HepG2 (cell line): Measurements from ENCODE around the gene INO80B. TPM values are rescaled to one million over a fixed set of nuclear protein-coding genes. Genes with fewer than 3 reads are reported as not detected.

ENCODE experiments used
- DNMT1 ChIP-seq: sonication (generic); formaldehyde crosslinking; IDR thresholded peaks from 2 replicates; pipeline ENCODE4 v1.5.1; 2020; ENCODE audit warnings: mild to moderate bottlenecking, missing genetic modification reagents
- ERF ChIP-seq: IDR thresholded peaks from 2 replicates; pipeline ENCODE4 v1.6.1; 2018; ENCODE audit warnings: missing biosample characterization, missing genetic modification reagents
- FOXA1 ChIP-seq, 2 experiments: fragments of 450-650 bp in 1 of 2; sonication (generic) in 1 of 2; formaldehyde crosslinking in 1 of 2; IDR thresholded peaks; 2 replicates each; pipeline versions ENCODE4 v1.4.0 to v1.6.1; 2016 to 2020; ENCODE audit warnings: missing genetic modification reagents in 1 of 2
- GABPB1 ChIP-seq: IDR thresholded peaks from 2 replicates; pipeline ENCODE4 v1.6.1; 2016; ENCODE audit warnings: mild to moderate bottlenecking, missing genetic modification reagents, moderate library complexity, missing compliant biosample characterization
- HMG20A ChIP-seq: IDR thresholded peaks from 2 replicates; pipeline ENCODE4 v1.6.1; 2016; ENCODE audit warnings: borderline replicate concordance
- PHB2 ChIP-seq: fragments of 450-650 bp; IDR thresholded peaks from 2 replicates; pipeline ENCODE4 v1.6.1; 2018; ENCODE audit not compliant: partially characterized antibody
- RBAK ChIP-seq: sonication (generic); formaldehyde crosslinking; IDR thresholded peaks from 2 replicates; pipeline ENCODE4 v1.5.1; 2020; ENCODE audit warnings: mild to moderate bottlenecking, missing genetic modification reagents
- SETDB1 ChIP-seq: sonication (generic); formaldehyde crosslinking; IDR thresholded peaks from 2 replicates; pipeline ENCODE4 v1.5.1; 2020; ENCODE audit warnings: missing genetic modification reagents, mild to moderate bottlenecking, borderline replicate concordance
- SOX5 ChIP-seq: IDR thresholded peaks from 2 replicates; pipeline ENCODE4 v1.6.1; 2016; ENCODE audit warnings: borderline replicate concordance
- ZKSCAN8 ChIP-seq: IDR thresholded peaks from 2 replicates; pipeline ENCODE4 v1.6.1; 2016; ENCODE audit warnings: borderline replicate concordance, missing genetic modification reagents, missing compliant biosample characterization
- ZMAT3 ChIP-seq: sonication (generic); formaldehyde crosslinking; conservative IDR thresholded peaks from 2 replicates; pipeline ENCODE4 v1.7.0; 2021; ENCODE audit warnings: missing genetic modification reagents
- ZNF17 ChIP-seq: sonication (generic); formaldehyde crosslinking; IDR thresholded peaks from 2 replicates; pipeline ENCODE4 v1.5.0; 2020; ENCODE audit warnings: mild to moderate bottlenecking, missing genetic modification reagents
- ZNF773 ChIP-seq: sonication (generic); formaldehyde crosslinking; IDR thresholded peaks from 2 replicates; pipeline ENCODE4 v1.4.0; 2020; ENCODE audit warnings: missing genetic modification reagents, borderline replicate concordance
- ZNF879 ChIP-seq: sonication (generic); formaldehyde crosslinking; IDR thresholded peaks from 2 replicates; pipeline ENCODE4 v1.8.1; 2023; ENCODE audit warnings: missing genetic modification reagents
- polyA plus RNA-seq, 8 experiments: library from polyadenylated mRNA; depleted of rRNA in 3 of 8; stranded (reverse) in 7 of 8; unstranded in 1 of 8; fragments of >200 nt; fragmentation: Illumina TruSeq in 4 of 8; extraction: Trizol in 4 of 8; gene quantifications; 2 replicates each; pipeline versions ENCODE4 v1.2.1 to v1.2.3, GENCODE V29; 2011 to 2016; ENCODE audit warnings: low read depth in 4 of 8, missing spikeins in 1 of 8, mixed read lengths in 1 of 8; ENCODE audit not compliant: insufficient read depth in 1 of 8
- total RNA-seq, 5 experiments: library from RNA; depleted of rRNA; stranded (reverse); fragments of >200 nt; fragmentation: Illumina TruSeq; extraction: Trizol; gene quantifications; 2 replicates each; pipeline ENCODE4 v1.2.3, GENCODE V29; 2016; ENCODE audit warnings: low read depth in 1 of 5
- TF ChIP-seq, protein P1 (sequence below): sonication (generic); formaldehyde crosslinking; IDR thresholded peaks from 2 replicates; pipeline ENCODE4 v1.4.0; 2020; ENCODE audit warnings: missing genetic modification reagents
- TF ChIP-seq, protein P2 (sequence below): sonication (generic); formaldehyde crosslinking; IDR thresholded peaks from 2 replicates; pipeline ENCODE4 v1.8.1; 2023; ENCODE audit warnings: missing genetic modification reagents, mild to moderate bottlenecking, borderline replicate concordance
- TF ChIP-seq, protein P3 (sequence below): sonication (generic); formaldehyde crosslinking; IDR thresholded peaks from 2 replicates; pipeline ENCODE4 v1.8.1; 2023; ENCODE audit warnings: mild to moderate bottlenecking, moderate library complexity, missing genetic modification reagents
- TF ChIP-seq, protein P4 (sequence below): sonication (generic); formaldehyde crosslinking; IDR thresholded peaks from 2 replicates; pipeline ENCODE4 v1.4.0; 2020; ENCODE audit warnings: missing genetic modification reagents
- TF ChIP-seq, protein P5 (sequence below): sonication (generic); formaldehyde crosslinking; IDR thresholded peaks from 2 replicates; pipeline ENCODE4 v1.5.0; 2020; ENCODE audit warnings: missing genetic modification reagents

Gene INO80B
- total and polyA plus RNA-seq, 2 of the 13 experiments (the other 11 are each of a cell fraction or from before 2014, with no cell fraction given) = 6.2 to 14.5 TPM

DNA sequence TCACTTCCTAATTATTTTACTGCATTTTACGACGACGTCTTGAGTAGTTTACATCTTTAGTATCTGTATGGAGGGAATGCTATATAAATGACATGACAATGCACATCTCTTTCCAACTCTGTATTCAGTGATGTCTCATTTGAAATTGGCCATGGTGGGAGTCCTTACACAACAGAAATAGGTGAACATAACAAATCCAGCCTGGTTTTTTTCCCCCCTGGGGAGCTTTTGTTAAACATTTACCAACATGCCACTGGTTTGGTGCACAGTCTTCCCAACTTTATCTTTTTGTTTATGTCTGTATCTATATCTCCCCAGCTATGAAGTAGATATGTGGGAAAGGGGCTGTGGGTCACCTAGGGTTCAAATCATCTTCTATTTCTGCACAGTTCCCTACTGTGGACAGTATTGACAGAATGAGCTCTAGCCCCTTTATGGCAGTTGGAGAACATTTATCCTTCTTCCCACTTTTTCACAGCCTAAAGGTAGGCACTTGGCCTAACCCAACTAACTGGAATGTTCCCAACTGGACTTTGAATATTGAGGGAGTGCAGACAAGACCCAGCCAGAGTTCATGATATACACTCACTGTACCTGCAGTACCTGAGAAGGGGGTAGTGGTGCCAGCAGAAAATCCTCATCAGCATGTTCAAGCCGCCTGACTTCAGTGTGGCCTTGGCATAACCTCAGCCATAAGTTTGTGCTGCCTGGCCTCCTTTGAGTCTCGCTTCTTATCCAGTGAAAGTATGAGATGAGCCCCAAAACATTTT lies 7.5 kb upstream of the INO80B start (continued):
- TF ChIP-seq, protein P1, sequence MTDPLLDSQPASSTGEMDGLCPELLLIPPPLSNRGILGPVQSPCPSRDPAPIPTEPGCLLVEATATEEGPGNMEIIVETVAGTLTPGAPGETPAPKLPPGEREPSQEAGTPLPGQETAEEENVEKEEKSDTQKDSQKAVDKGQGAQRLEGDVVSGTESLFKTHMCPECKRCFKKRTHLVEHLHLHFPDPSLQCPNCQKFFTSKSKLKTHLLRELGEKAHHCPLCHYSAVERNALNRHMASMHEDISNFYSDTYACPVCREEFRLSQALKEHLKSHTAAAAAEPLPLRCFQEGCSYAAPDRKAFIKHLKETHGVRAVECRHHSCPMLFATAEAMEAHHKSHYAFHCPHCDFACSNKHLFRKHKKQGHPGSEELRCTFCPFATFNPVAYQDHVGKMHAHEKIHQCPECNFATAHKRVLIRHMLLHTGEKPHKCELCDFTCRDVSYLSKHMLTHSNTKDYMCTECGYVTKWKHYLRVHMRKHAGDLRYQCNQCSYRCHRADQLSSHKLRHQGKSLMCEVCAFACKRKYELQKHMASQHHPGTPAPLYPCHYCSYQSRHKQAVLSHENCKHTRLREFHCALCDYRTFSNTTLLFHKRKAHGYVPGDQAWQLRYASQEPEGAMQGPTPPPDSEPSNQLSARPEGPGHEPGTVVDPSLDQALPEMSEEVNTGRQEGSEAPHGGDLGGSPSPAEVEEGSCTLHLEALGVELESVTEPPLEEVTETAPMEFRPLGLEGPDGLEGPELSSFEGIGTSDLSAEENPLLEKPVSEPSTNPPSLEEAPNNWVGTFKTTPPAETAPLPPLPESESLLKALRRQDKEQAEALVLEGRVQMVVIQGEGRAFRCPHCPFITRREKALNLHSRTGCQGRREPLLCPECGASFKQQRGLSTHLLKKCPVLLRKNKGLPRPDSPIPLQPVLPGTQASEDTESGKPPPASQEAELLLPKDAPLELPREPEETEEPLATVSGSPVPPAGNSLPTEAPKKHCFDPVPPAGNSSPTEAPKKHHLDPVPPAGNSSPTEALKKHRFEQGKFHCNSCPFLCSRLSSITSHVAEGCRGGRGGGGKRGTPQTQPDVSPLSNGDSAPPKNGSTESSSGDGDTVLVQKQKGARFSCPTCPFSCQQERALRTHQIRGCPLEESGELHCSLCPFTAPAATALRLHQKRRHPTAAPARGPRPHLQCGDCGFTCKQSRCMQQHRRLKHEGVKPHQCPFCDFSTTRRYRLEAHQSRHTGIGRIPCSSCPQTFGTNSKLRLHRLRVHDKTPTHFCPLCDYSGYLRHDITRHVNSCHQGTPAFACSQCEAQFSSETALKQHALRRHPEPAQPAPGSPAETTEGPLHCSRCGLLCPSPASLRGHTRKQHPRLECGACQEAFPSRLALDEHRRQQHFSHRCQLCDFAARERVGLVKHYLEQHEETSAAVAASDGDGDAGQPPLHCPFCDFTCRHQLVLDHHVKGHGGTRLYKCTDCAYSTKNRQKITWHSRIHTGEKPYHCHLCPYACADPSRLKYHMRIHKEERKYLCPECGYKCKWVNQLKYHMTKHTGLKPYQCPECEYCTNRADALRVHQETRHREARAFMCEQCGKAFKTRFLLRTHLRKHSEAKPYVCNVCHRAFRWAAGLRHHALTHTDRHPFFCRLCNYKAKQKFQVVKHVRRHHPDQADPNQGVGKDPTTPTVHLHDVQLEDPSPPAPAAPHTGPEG (CRISPR knock-in tag) = no peak
- TF ChIP-seq GABPB1 (no peak), ZNF879 (CRISPR knock-in tag) (no peak), PHB2 (no peak), SETDB1 (CRISPR knock-in tag) (no peak), HMG20A (peak; percentile 62), FOXA1 (IDR thresholded peaks at IDR 0.05) (no peak), FOXA1 (CRISPR knock-in tag; IDR thresholded peaks at IDR 0.05) (no peak), ZMAT3 (CRISPR knock-in tag) (0 out of 2 replicates have a peak, but pooled peaks have one; percentile 34), RBAK (CRISPR knock-in tag) (no peak), ZNF17 (CRISPR knock-in tag) (no peak), DNMT1 (0 out of 2 replicates have a peak, but pooled peaks have one; percentile 23), ZKSCAN8 (peak; percentile 34; the same call in 1 of the 2 replicates), SOX5 (CRISPR knock-in tag) (peak; percentile 44; the same call in 1 of the 2 replicates), ZNF773 (CRISPR knock-in tag) (no peak), ERF (CRISPR knock-in tag) (peak; percentile 45; the same call in 1 of the 2 replicates)
- TF ChIP-seq, protein P2, sequence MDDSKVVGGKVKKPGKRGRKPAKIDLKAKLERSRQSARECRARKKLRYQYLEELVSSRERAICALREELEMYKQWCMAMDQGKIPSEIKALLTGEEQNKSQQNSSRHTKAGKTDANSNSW = no peak
- TF ChIP-seq, protein P3, sequence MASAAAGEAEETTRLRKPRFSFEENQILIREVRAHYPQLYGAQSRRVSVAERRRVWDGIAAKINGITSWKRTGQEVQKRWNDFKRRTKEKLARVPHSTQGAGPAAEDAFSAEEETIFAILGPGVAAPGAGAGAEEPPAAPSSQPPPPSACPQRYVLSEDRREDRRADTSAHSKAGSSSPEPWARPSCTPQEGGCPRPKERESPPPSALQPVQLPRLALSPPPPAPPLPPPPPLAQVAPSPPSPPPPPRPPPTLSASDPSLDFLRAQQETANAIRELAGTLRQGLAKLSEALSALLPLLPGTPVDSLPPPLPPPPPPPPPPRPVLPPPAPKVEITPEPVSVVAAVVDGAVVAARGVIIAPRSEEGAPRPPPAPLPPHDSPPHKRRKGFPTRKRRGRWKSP (CRISPR knock-in tag) = no peak
- TF ChIP-seq, protein P4, sequence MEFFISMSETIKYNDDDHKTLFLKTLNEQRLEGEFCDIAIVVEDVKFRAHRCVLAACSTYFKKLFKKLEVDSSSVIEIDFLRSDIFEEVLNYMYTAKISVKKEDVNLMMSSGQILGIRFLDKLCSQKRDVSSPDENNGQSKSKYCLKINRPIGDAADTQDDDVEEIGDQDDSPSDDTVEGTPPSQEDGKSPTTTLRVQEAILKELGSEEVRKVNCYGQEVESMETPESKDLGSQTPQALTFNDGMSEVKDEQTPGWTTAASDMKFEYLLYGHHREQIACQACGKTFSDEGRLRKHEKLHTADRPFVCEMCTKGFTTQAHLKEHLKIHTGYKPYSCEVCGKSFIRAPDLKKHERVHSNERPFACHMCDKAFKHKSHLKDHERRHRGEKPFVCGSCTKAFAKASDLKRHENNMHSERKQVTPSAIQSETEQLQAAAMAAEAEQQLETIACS (CRISPR knock-in tag) = no peak
- TF ChIP-seq, protein P5, sequence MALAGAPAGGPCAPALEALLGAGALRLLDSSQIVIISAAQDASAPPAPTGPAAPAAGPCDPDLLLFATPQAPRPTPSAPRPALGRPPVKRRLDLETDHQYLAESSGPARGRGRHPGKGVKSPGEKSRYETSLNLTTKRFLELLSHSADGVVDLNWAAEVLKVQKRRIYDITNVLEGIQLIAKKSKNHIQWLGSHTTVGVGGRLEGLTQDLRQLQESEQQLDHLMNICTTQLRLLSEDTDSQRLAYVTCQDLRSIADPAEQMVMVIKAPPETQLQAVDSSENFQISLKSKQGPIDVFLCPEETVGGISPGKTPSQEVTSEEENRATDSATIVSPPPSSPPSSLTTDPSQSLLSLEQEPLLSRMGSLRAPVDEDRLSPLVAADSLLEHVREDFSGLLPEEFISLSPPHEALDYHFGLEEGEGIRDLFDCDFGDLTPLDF (CRISPR knock-in tag) = no peak
